Dermis blood vessel endothelial cell (primary cell): ENCODE data around the gene AGBL3. TPM values are rescaled to one million over a fixed set of nuclear protein-coding genes. Genes with fewer than 3 reads are reported as not detected.

Experiments used
- DNase-seq: peaks from one replicate; pipeline ENCODE4 v3.0.0; 2010
- total RNA-seq: library from RNA; depleted of rRNA; stranded (reverse); fragments of >200 nt; gene quantifications from 2 replicates; pipeline ENCODE4 v1.2.3, GENCODE V29; 2014

AGBL3 gene
- total RNA-seq, 1 donor from 2014 or later: 1.7 TPM

DNA sequence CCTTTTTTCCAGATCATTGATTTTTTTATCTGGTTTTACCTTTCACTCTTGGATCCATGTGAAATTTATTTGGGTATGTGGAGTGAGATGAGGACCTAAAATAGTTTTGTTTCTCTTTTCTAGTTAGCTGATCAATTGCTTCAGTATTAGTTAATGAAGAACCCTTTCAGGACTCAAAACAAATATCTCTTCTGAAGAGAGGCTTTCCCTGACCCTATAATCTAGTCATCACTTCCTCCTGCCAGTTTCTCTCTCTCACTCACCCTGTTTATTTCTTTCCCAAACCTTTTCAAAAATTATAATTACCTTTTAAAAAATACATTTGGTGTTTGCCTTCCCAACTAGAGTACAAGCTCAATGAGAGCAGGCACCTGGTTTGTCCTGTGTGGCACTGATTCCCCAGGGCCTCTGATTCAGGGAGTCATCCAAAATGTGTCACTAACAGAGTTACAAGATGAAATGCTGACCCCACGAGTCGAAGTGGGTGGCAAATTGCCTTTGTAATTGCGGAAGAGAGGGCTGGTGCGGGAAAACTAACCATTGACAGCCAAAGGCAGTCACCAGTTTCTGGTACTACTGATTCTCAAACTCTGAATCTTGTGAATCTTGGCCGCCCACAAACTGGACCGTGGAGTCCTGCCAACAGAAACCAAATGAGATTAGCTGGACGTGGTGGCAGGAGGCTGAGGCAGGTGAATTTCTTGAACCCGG is 163.9 kb downstream of the AGBL3 start:
- no peak for DNase-seq

GRCh38 chr7:135151132-135151531 is 164.8 kb downstream of the AGBL3 start:
- DNase-seq: no peak

- DNase-seq: peak; percentile 55
These were observed 165.2 kb downstream of the AGBL3 start for GRCh38 chr7:135151533-135151932.

DNA sequence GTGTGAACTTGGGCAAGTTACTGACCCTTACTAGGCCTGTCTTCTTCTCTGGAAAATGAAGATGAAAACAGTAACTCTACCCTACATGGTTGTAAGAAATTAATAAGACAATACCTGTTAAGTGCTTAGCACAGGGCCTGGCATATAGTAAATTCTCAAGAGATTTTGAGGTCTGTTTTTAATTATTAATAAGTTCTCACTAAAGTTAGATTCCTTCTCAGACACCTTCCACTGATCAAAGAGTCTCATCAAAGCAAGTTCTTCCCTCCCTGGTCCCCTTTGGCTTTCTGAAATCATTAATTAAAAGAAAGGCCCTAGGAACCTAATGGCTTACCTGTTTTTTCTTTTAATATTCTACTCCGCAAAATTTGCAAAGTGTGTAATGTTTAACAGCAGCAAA is 166.1 kb downstream of the AGBL3 start:
- no peak for DNase-seq

DNA sequence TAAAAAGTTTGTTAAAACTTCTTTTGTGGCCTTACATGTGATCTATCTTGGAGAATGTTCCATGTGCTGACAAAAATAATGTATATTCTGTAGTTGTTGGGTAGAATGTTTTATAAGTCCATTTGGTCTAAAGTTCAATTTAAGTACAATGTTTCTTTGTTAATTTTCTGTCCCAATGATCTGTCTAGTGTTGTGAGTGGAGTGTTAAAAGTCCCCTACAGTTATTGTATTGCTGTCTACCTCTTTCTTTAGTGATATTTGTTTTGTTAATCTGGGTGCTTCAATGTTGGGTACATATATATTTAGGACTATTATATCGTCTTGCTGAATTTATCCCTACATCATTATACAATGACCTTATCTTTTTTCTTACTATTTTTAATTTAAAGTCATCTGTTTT is 168.4 kb downstream of the AGBL3 start:
- DNase-seq: no peak

DNA sequence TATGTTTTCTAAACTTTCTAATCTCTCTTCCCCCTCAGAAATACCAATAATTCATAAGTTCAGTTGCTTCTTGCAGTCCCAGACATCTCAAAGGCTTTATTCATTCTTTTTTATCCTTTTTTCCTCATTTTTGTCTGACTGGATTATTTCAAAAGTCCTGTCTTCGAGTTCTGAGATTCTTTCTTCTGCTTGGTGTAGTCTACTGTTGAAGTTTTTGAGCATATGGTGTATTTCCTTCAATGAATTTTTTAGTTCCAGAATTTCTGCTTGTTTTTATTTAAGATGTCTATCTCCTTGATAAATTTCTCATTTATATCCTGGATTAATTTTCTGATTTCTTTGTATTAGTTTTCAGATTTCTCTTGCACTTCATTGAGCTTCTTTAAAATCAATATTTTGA is 170.0 kb downstream of the AGBL3 start:
- no peak for DNase-seq

- no peak for DNase-seq
These were observed 171.9 kb downstream of the AGBL3 start for GRCh38 chr7:135158141-135158655.

- DNase-seq: no peak
These were observed 172.6 kb downstream of the AGBL3 start for GRCh38 chr7:135158874-135159273.

- peak; percentile 28 for DNase-seq
These were observed 173.2 kb downstream of the AGBL3 start for GRCh38 chr7:135159359-135160085.

DNA sequence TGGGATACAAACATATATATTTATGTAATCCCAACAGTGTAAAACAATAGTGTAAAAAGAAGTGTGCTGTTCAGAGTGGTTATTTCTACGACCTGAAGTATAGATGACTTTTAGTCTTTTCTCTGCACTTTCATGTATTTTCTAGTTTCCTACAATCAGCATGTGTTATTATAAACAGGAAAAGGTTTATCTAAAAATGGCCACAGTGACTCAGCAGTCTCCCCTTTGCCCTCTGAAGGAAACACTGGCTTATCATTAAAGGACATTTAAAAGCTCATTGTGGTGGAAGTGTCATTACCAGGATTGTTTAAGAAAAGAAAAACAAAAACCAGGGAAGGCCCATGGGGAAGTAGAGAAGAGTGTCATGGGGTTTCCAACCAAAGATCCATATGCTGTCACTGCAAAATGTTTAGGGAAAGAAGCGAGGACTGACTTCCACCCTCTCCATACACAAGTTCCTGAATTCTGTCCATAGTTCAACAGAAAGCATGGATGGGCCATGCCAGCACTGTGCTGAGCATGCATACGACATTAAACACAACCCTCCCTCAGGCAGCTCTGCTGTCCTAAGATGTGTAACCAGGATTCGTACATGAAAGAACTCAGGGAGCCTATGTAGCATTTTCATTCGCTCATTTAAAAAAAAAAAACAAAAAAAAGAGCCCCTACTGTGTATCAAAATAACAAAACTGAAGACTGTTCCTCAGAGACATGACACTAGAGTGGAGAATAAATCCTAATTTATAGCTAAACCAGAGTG is 174.0 kb downstream of the AGBL3 start:
- DNase-seq: peak; percentile 89

GRCh38 chr7:135160858-135161653 is 174.7 kb downstream of the AGBL3 start:
- DNase-seq: peak; percentile 83

DNA sequence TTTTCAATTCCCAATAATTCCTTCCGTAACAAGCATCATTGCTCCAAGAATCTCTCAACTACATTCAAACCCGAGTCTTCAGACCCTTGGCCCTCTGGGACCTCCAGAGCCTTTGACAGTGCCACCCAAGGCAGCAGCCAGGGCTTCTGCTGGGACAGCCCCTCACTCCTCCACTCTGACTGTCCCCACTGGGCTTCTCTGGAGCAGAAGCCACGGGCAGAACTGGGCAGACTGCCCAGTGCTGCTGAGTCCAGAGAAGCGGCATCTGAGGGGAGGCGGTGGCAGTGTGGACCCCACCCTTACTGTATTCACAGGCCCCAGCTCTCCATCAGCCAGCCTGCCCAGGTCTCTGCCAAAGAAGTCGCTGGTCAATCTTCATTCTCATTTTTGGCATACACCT is 175.4 kb downstream of the AGBL3 start:
- DNase-seq: no peak

- DNase-seq: no peak
These were observed 176.2 kb downstream of the AGBL3 start for GRCh38 chr7:135162382-135163001.

- DNase-seq: no peak
These were observed 178.2 kb downstream of the AGBL3 start for GRCh38 chr7:135164357-135165061.

DNA sequence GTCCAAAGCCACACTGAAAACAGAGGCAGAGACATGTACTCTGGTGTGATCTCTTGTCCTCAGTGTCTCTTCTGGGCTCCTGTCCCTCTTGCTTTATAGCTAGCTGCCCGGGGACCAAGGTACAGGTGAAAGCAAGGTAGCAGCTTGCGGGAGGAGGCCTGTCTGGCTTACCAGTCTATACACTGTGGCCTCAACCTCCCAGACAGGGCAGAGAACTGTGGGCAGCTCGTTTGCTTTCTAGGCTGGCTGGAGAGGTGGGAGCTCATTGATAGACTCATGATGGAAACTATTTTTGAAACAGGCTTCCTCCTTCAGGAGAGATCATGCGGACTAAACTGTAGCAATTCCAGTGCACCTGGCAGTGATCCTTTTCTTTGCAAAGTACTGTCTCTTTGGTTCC is 179.6 kb downstream of the AGBL3 start:
- DNase-seq: no peak

DNA sequence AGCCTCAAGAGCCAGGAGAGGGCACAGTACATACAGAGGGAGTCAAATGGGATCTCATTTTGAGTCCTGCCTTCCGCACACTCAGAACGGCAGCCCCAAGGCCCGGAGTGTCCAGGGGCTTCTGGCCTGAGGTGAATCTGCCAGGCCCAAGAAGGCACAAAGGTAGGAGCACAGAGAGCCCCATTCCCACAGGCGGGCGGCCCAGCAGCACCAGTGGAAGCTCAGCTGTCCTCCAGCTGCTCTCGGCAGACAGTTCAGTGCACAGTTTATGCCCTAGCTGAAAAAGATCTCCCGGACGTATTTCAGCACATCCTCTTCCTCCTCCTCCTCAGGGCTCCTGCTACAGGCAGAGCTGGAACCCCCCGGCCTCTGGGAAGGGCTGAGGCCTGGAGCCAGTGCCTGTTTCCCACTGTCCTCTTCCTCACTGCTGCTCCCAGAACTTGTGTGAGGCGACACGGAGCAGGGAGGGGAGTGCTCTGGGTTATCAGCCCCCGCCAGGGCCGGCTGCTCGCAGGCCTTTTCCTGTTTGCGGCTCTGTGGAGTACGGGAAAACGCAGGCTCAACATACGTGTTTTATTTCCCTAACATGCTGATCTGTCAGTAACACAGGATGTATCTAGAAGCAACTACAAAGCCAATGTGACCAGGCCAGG is 180.2 kb downstream of the AGBL3 start:
- DNase-seq: peak; percentile 59

DNA sequence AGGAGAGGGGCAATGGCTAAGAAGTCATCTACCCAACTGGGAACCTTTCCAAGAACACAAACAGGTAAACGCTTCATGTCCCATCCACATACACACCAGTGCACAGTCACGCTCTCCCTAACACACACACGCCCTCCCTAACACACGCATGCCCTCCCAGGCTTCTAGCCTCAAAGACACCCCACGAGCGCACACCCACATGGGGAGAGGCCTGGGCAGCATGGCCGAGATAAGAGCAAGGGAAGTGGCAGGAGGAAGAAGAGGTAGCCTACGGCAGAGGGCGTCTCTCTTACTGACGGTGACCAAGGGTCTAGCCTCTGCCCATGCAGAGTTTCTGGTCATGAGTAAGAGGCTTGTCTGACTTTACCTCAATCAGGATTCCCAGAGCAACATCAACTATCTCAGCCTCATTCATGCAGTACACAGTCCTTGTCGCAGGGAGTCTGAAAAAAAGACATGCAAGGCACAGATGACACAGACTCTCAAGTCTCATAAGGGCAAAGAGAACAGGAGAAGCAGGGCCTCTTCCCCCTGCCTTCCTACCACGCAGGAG is 181.1 kb downstream of the AGBL3 start:
- DNase-seq: no peak

GRCh38 chr7:135168001-135168400 is 181.7 kb downstream of the AGBL3 start:
- peak; percentile 44 for DNase-seq

DNA sequence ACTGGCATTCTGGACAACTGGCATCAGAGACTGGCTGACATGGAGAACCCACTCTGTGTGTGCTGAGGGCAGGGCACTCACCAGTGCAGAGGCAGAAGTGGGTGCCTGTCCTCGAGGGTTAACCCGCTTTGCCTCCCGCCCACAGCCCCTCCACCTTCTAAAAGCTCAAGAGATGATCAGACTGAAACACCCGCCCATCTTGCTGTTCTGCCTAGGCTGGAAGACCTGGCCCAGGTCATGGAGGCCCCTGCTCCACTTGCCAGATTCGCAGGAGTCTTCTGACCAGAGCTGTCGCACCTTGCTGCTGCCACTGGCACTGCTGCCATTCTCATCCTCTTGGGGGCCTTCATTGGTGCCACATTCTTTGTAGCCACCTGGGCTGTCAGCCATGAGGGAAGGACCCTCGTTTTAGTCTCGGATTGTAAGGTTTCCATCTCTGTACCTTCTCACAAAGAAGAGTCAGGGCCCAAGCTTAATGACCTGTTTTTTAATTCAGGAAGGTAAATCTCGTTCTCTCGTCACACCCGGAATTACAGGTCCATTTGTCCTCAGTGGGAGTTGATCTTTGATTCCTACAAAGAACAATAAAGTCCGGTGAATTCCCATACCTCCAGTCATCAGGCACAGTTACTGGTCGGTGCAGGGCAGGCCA is 182.3 kb downstream of the AGBL3 start:
- no peak for DNase-seq
